Duodenal mucosa (tissue), 2 donors: ENCODE measurements around the gene VSTM2L.
"Not testable (repeated sequence)": the region's sequence is repeated elsewhere in the genome, so short reads cannot be mapped to it uniquely, and the experiment has no call there.

Experiments used
- H3K27ac ChIP-seq: one replicate; pipeline ENCODE4 v1.7.0; 2013; ENCODE audit warnings: low read depth, low read length
- H3K27me3 ChIP-seq, 2 donors: one replicate each; pipeline ENCODE4 v1.7.0; 2013; ENCODE audit warnings: low read length in 2 of 2, control low read depth in 1 of 2; ENCODE audit not compliant: insufficient read depth in 2 of 2, control insufficient read depth in 1 of 2
- H3K36me3 ChIP-seq, 2 donors: one replicate each; pipeline ENCODE4 v1.7.0; 2013; ENCODE audit warnings: low read length in 2 of 2, control low read depth in 1 of 2; ENCODE audit not compliant: insufficient read depth in 2 of 2, control insufficient read depth in 1 of 2
- H3K4me1 ChIP-seq, 2 donors: one replicate each; pipeline ENCODE4 v1.7.0; 2013; ENCODE audit warnings: low read length in 2 of 2, control low read depth in 1 of 2; ENCODE audit not compliant: insufficient read depth in 2 of 2, control insufficient read depth in 1 of 2
- H3K4me3 ChIP-seq, 2 donors: one replicate each; pipeline ENCODE4 v1.7.0; 2013; ENCODE audit warnings: low read length in 2 of 2, low read depth in 1 of 2
- H3K9ac ChIP-seq, 2 donors: one replicate each; pipeline ENCODE4 v1.7.0; 2013; ENCODE audit warnings: low read length in 2 of 2, low read depth in 1 of 2
- H3K9me3 ChIP-seq, 2 donors: one replicate each; pipeline ENCODE4 v1.7.0; 2013; ENCODE audit warnings: low read length in 2 of 2, control low read depth in 1 of 2; ENCODE audit not compliant: control insufficient read depth in 1 of 2

Gene VSTM2L

GRCh38 chr20:37902504-37903313, at the start of gene VSTM2L:
Gene VSTM2L (plus strand): TSS chr20:37903127. CDS start chr20:37903351, 224 bp downstream.
- Histone ChIP-seq H3K9ac (no peak within 1 kb of the TSS), H3K4me3 (no peak within 1 kb of the TSS), H3K27me3 (peaks cover 42 to 46% of the 10 kb centered on the region in 2 donors), H3K36me3 (no peaks in the 10 kb centered on the region), H3K27ac (no peak within 1 kb of the TSS), H3K4me1 (peaks cover 0 to 6% of the 10 kb centered on the region in 2 donors), H3K9me3 (no peaks in the 10 kb centered on the region)

- Histone ChIP-seq H3K9me3 (no peaks in the 10 kb centered on the region), H3K27ac (no peak overlapping the region), H3K27me3 (no peaks in the 10 kb centered on the region), H3K4me1 (no peaks in the 10 kb centered on the region), H3K4me3 (no peak overlapping the region), H3K36me3 (peaks cover 14 to 50% of the 10 kb centered on the region in 2 donors), H3K9ac (no peak overlapping the region)
Measured at GRCh38 chr20:37853823-37854375, 49.0 kb upstream of the VSTM2L start.

- H3K9ac ChIP-seq, H3K9me3 ChIP-seq, H3K4me3 ChIP-seq, H3K4me1 ChIP-seq, H3K27ac ChIP-seq, H3K27me3 ChIP-seq: not testable (repeated sequence)
- peaks cover 14 to 49% of the 10 kb centered on the region in 2 donors for H3K36me3 ChIP-seq
Measured at GRCh38 chr20:37856034-37856433, 46.9 kb upstream of the VSTM2L start.

- Histone ChIP-seq H3K4me3 (no peak overlapping the region), H3K4me1 (no peaks in the 10 kb centered on the region), H3K9me3 (no peaks in the 10 kb centered on the region), H3K27me3 (no peaks in the 10 kb centered on the region), H3K9ac (no peak overlapping the region), H3K36me3 (peaks cover 14 to 54% of the 10 kb centered on the region in 2 donors), H3K27ac (no peak overlapping the region)
Measured at GRCh38 chr20:37856932-37857660, 45.8 kb upstream of the VSTM2L start.

GRCh38 chr20:37859406-37860171, 43.3 kb upstream of the VSTM2L start:
- Histone ChIP-seq H3K9me3 (no peaks in the 10 kb centered on the region), H3K36me3 (peaks cover 17 to 62% of the 10 kb centered on the region in 2 donors), H3K4me3 (no peak overlapping the region), H3K4me1 (no peaks in the 10 kb centered on the region), H3K27me3 (no peaks in the 10 kb centered on the region), H3K27ac (no peak overlapping the region), H3K9ac (no peak overlapping the region)

- no peaks in the 10 kb centered on the region for H3K9me3 ChIP-seq
- H3K36me3 ChIP-seq, result peaks cover 23 to 65% of the 10 kb centered on the region in 2 donors
- H3K9ac ChIP-seq, result no peak overlapping the region
- no peaks in the 10 kb centered on the region for H3K27me3 ChIP-seq
- H3K27ac ChIP-seq, result no peak overlapping the region
- no peak overlapping the region for H3K4me3 ChIP-seq
- no peaks in the 10 kb centered on the region for H3K4me1 ChIP-seq
Measured at GRCh38 chr20:37863289-37863688, 39.6 kb upstream of the VSTM2L start.

GRCh38 chr20:37864298-37864697, 38.6 kb upstream of the VSTM2L start:
- H3K9ac ChIP-seq, result no peak overlapping the region
- no peaks in the 10 kb centered on the region for H3K4me1 ChIP-seq
- H3K27ac ChIP-seq, result no peak overlapping the region
- H3K36me3 ChIP-seq, result peaks cover 32 to 72% of the 10 kb centered on the region in 2 donors
- no peaks in the 10 kb centered on the region for H3K27me3 ChIP-seq
- H3K4me3 ChIP-seq, result no peak overlapping the region
- no peaks in the 10 kb centered on the region for H3K9me3 ChIP-seq

- no peak overlapping the region for H3K27ac ChIP-seq
- no peaks in the 10 kb centered on the region for H3K4me1 ChIP-seq
- H3K4me3 ChIP-seq, result no peak overlapping the region
- no peaks in the 10 kb centered on the region for H3K27me3 ChIP-seq
- H3K36me3 ChIP-seq, result peaks cover 28 to 70% of the 10 kb centered on the region in 2 donors
- no peak overlapping the region for H3K9ac ChIP-seq
- H3K9me3 ChIP-seq, result no peaks in the 10 kb centered on the region
Measured at GRCh38 chr20:37866051-37866450, 36.9 kb upstream of the VSTM2L start.

- Histone ChIP-seq H3K4me3 (no peak overlapping the region), H3K36me3 (peaks cover 27 to 67% of the 10 kb centered on the region in 2 donors), H3K27me3 (no peaks in the 10 kb centered on the region), H3K9ac (no peak overlapping the region), H3K9me3 (no peaks in the 10 kb centered on the region), H3K27ac (no peak overlapping the region), H3K4me1 (no peaks in the 10 kb centered on the region)
Measured at GRCh38 chr20:37867289-37868195, 35.4 kb upstream of the VSTM2L start.
